GM23248 (cell line): ENCODE data around the gene CEACAM21. TPM values are rescaled to one million over a fixed set of nuclear protein-coding genes. Genes with fewer than 3 reads are reported as not detected.
A peak's percentile ranks its signal among the peaks of the same experiment; 100 is the strongest.

Experiments
- DNase-seq: peaks from one replicate; pipeline ENCODE4 v3.0.0-alpha.2; 2015
- H2AFZ ChIP-seq: fragments of 200-600 bp; sonication (generic); 2 replicates; pipeline ENCODE4 v1.6.1; 2016; ENCODE audit warnings: antibody characterized with exemption
- H3F3A ChIP-seq: fragments of 200-600 bp; sonication (generic); 2 replicates; pipeline ENCODE4 v1.6.1; 2016; ENCODE audit warnings: mild to moderate bottlenecking, antibody characterized with exemption, mixed run types; ENCODE audit not compliant: insufficient read depth
- H3K27ac ChIP-seq: fragments of 200-600 bp; sonication (generic); 2 replicates; pipeline ENCODE4 v1.5.1; 2016; ENCODE audit warnings: mild to moderate bottlenecking
- H3K27me3 ChIP-seq: fragments of 200-600 bp; sonication (generic); replicated peaks from 2 replicates; pipeline ENCODE4 v1.6.1; 2016; ENCODE audit warnings: mild to moderate bottlenecking; ENCODE audit not compliant: insufficient read depth
- H3K36me3 ChIP-seq: fragments of 200-600 bp; sonication (generic); 2 replicates; pipeline ENCODE4 v1.6.1; 2016; ENCODE audit warnings: low read depth, mild to moderate bottlenecking
- H3K4me1 ChIP-seq: fragments of 200-600 bp; sonication (generic); 2 replicates; pipeline ENCODE4 v1.6.1; 2016; ENCODE audit warnings: mild to moderate bottlenecking; ENCODE audit not compliant: insufficient read depth
- H3K4me2 ChIP-seq: fragments of 200-600 bp; sonication (generic); one replicate; pipeline ENCODE4 v1.6.1; 2016; ENCODE audit warnings: mild to moderate bottlenecking; ENCODE audit not compliant: unreplicated experiment
- H3K4me3 ChIP-seq: fragments of 200-600 bp; sonication (generic); 2 replicates; pipeline ENCODE4 v1.5.1; 2016; ENCODE audit warnings: mild to moderate bottlenecking
- H3K79me2 ChIP-seq: fragments of 200-600 bp; sonication (generic); 2 replicates; pipeline ENCODE4 v1.6.1; 2016; ENCODE audit warnings: mild to moderate bottlenecking; ENCODE audit not compliant: insufficient read depth
- H3K9ac ChIP-seq: fragments of 200-600 bp; sonication (generic); 2 replicates; pipeline ENCODE4 v1.6.1; 2016; ENCODE audit warnings: mild to moderate bottlenecking
- H3K9me2 ChIP-seq: fragments of 200-600 bp; sonication (generic); 2 replicates; pipeline ENCODE4 v1.6.1; 2016; ENCODE audit warnings: mixed run types, mild to moderate bottlenecking, moderate library complexity; ENCODE audit not compliant: insufficient read depth
- H3K9me3 ChIP-seq: fragments of 200-600 bp; sonication (generic); one replicate; pipeline ENCODE4 v1.6.1; 2017; ENCODE audit warnings: low read depth
- H4K20me1 ChIP-seq: fragments of 200-600 bp; sonication (generic); 2 replicates; pipeline ENCODE4 v1.6.0; 2016; ENCODE audit not compliant: insufficient read depth
- EZH2 ChIP-seq: fragments of 200-600 bp; sonication (generic); IDR thresholded peaks from 2 replicates; pipeline ENCODE4 v1.6.1; 2018; ENCODE audit warnings: antibody characterized with exemption, mild to moderate bottlenecking; ENCODE audit not compliant: insufficient read depth, poor library complexity, severe bottlenecking
- EZH2phosphoT487 ChIP-seq: fragments of 200-600 bp; sonication (generic); IDR thresholded peaks from 2 replicates; pipeline ENCODE4 v1.6.1; 2018; ENCODE audit warnings: antibody characterized with exemption, moderate library complexity, mild to moderate bottlenecking, low read depth; ENCODE audit not compliant: insufficient read depth
- WGBS, 2 experiments: methylation state at CpG; one replicate each; pipeline ENCODE4 v1.1.6; 2015 to 2017; ENCODE audit warnings: low lambda C conversion rate in 2 of 2, low coverage in 1 of 2; ENCODE audit errors: missing lambda C conversion rate in 2 of 2; 5-methylcytosine and 5-hydroxymethylcytosine counted together
- in situ Hi-C: fragments of 300-500 bp; cut with MboI; formaldehyde crosslinking; loops from 2 replicates; pipeline ENCODE4 v1.15.0; 2020
- polyA plus RNA-seq: library from polyadenylated mRNA; unstranded; fragments of >200 nt; fragmentation: Nextera tagmentation; extraction: Ambion mirVana; gene quantifications from 2 replicates; pipeline ENCODE4 v1.2.1, GENCODE V29; 2016
- total RNA-seq: library from RNA; depleted of rRNA; stranded (reverse); fragments of >200 nt; shearing (Covaris generic); gene quantifications from 2 replicates; pipeline ENCODE4 v1.2.3, GENCODE V29; 2014

CEACAM21 gene
- total and polyA plus RNA-seq, 2 experiments from 2014 or later: not detected

DNA sequence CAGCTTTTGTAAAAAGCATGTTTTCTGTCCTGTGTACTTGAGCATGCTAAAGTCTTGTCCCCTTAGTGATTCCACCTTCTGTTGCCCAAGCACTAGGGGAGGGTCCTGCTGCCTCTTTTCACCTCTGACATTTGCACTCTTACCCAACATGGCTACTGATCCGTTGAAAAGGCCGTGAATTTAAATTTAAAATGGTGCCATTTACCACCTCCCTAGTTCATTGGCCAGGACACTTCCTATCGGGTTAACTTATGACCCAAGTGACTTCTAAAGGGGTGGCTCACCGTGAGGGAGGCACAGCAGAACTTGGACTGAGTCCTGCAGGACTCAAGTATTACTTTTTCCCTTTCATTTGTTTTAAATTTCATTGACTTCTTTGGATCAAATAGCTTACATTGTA is 33.3 kb upstream of the CEACAM21 start:
- H3K27me3 ChIP-seq: peaks cover 39% of the 10 kb centered on the region
- H4K20me1 ChIP-seq: no peaks in the 10 kb centered on the region
- no peaks in the 10 kb centered on the region for H3K36me3 ChIP-seq
- in situ Hi-C loops: no loop called here
- 28 to 39% methylated on average over 4 of the region's 4 CpGs for WGBS, 2 experiments
- TF ChIP-seq EZH2phosphoT487 (no peak), EZH2 (no peak)
- DNase-seq: no peak
- H3K9me2 ChIP-seq: no peaks in the 10 kb centered on the region
- no peak overlapping the region for H3K27ac ChIP-seq
- no peak overlapping the region for H3K9ac ChIP-seq
- no peaks in the 10 kb centered on the region for H3F3A ChIP-seq
- no peaks in the 10 kb centered on the region for H3K4me1 ChIP-seq
- H3K4me2 ChIP-seq: no peak overlapping the region
- no peaks in the 10 kb centered on the region for H3K9me3 ChIP-seq
- no peak overlapping the region for H3K4me3 ChIP-seq
- no peak overlapping the region for H2AFZ ChIP-seq
- H3K79me2 ChIP-seq: no peaks in the 10 kb centered on the region

DNA sequence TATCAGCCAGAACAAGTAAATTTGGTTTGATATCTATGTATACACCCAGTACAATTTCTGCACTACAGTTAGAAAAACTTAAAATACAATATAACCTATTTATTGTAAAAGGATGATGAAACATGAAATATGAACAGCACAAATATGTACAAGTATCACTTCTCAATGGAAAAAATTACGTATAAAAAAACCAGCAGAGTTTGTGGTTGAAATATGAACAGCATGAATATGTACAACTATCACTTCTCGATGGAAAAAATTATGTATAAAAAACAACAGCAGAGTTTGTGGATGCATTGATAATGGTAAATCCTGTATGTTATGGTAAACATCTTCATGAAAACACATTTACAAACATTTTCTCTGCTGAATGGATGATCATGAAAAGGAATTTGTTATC is 32.4 kb upstream of the CEACAM21 start:
- no peaks in the 10 kb centered on the region for H3K36me3 ChIP-seq
- H3K27ac ChIP-seq: no peak overlapping the region
- no peaks in the 10 kb centered on the region for H3K9me2 ChIP-seq
- H3F3A ChIP-seq: no peaks in the 10 kb centered on the region
- H3K27me3 ChIP-seq: peaks cover 48% of the 10 kb centered on the region
- no peaks in the 10 kb centered on the region for H4K20me1 ChIP-seq
- no peak overlapping the region for H3K4me2 ChIP-seq
- H2AFZ ChIP-seq: no peak overlapping the region
- in situ Hi-C loops: no loop called here
- H3K9ac ChIP-seq: no peak overlapping the region
- no peaks in the 10 kb centered on the region for H3K9me3 ChIP-seq
- 23 to 24% methylated on average over 2 of the region's 2 CpGs for WGBS, 2 experiments
- no peak overlapping the region for H3K4me3 ChIP-seq
- no peak for TF ChIP-seq EZH2phosphoT487
- TF ChIP-seq EZH2: no peak
- no peaks in the 10 kb centered on the region for H3K4me1 ChIP-seq
- DNase-seq: no peak
- H3K79me2 ChIP-seq: no peaks in the 10 kb centered on the region

- no peak overlapping the region for H3K9ac ChIP-seq
- WGBS, 2 experiments: 17 to 38% methylated on average over 6 of the region's 6 CpGs
- H3K9me2 ChIP-seq: no peaks in the 10 kb centered on the region
- H3F3A ChIP-seq: no peaks in the 10 kb centered on the region
- no peaks in the 10 kb centered on the region for H3K79me2 ChIP-seq
- H3K4me1 ChIP-seq: no peaks in the 10 kb centered on the region
- peaks cover 68% of the 10 kb centered on the region for H3K27me3 ChIP-seq
- H3K9me3 ChIP-seq: no peaks in the 10 kb centered on the region
- in situ Hi-C loops: no loop called here
- no peaks in the 10 kb centered on the region for H4K20me1 ChIP-seq
- no peak overlapping the region for H3K4me2 ChIP-seq
- H3K4me3 ChIP-seq: no peak overlapping the region
- no peak overlapping the region for H2AFZ ChIP-seq
- H3K27ac ChIP-seq: no peak overlapping the region
- no peaks in the 10 kb centered on the region for H3K36me3 ChIP-seq
- TF ChIP-seq EZH2phosphoT487: no peak
- DNase-seq: no peak
These were observed 30.4 kb upstream of the CEACAM21 start for GRCh38 chr19:41545547-41545946.

DNA sequence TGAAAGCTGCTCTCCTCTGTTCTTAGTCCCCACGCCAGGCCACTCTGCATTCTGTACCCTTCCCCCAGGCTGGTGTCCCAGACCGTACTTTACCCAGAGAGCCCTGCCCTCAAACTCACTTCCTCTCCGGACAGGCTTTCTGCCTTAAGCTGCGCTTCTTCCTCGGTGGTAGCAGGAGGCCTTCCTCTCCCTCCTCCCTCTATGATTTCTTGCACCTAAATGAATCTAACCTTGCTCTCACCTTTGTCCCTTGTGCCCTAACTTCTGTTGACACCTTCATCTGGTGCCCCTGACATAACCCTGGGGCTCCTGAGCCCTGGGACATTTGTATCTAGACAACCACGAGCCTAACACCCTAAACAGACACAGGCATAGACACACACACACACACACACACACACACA is 29.6 kb upstream of the CEACAM21 start:
- peaks cover 74% of the 10 kb centered on the region for H3K27me3 ChIP-seq
- TF ChIP-seq EZH2 (no peak), EZH2phosphoT487 (no peak)
- H3K4me1 ChIP-seq: no peaks in the 10 kb centered on the region
- H3F3A ChIP-seq: no peaks in the 10 kb centered on the region
- H2AFZ ChIP-seq: no peak overlapping the region
- no peaks in the 10 kb centered on the region for H3K9me2 ChIP-seq
- no peak for DNase-seq
- H4K20me1 ChIP-seq: no peaks in the 10 kb centered on the region
- in situ Hi-C loops: no loop called here
- no peaks in the 10 kb centered on the region for H3K9me3 ChIP-seq
- no peaks in the 10 kb centered on the region for H3K36me3 ChIP-seq
- H3K27ac ChIP-seq: no peak overlapping the region
- no peak overlapping the region for H3K4me2 ChIP-seq
- no peak overlapping the region for H3K9ac ChIP-seq
- WGBS, 2 experiments: 2 to 7% methylated on average over 6 of the region's 6 CpGs
- no peaks in the 10 kb centered on the region for H3K79me2 ChIP-seq
- H3K4me3 ChIP-seq: no peak overlapping the region

- no peaks in the 10 kb centered on the region for H3K4me1 ChIP-seq
- H2AFZ ChIP-seq: no peak overlapping the region
- H3K4me2 ChIP-seq: no peak overlapping the region
- H3K9me3 ChIP-seq: no peaks in the 10 kb centered on the region
- peaks cover 75% of the 10 kb centered on the region for H3K27me3 ChIP-seq
- TF ChIP-seq EZH2phosphoT487: no peak
- TF ChIP-seq EZH2: peak; percentile 16
- no peaks in the 10 kb centered on the region for H3K79me2 ChIP-seq
- no peak for DNase-seq
- no peak overlapping the region for H3K27ac ChIP-seq
- H3F3A ChIP-seq: no peaks in the 10 kb centered on the region
- 32 to 42% methylated on average over 4 of the region's 4 CpGs for WGBS, 2 experiments
- no peaks in the 10 kb centered on the region for H4K20me1 ChIP-seq
- no peak overlapping the region for H3K9ac ChIP-seq
- in situ Hi-C loops: no loop called here
- no peaks in the 10 kb centered on the region for H3K9me2 ChIP-seq
- H3K36me3 ChIP-seq: no peaks in the 10 kb centered on the region
- no peak overlapping the region for H3K4me3 ChIP-seq
These were observed 29.0 kb upstream of the CEACAM21 start for GRCh38 chr19:41546961-41547360.
